CD4-positive, alpha-beta T cell (primary cell): ENCODE measurements around the gene PLEKHA8. TPM values are rescaled to one million over a fixed set of nuclear protein-coding genes. Genes with fewer than 3 reads are reported as not detected.
A peak's percentile ranks its signal among the peaks of the same experiment; 100 is the strongest.

Experiments used
- ATAC-seq: fragments of 200-7000 bp; cut with Tn5 transposase; one replicate; pipeline ENCODE4 v1.10.0; 2022; ENCODE audit warnings: mild to moderate bottlenecking; ENCODE audit not compliant: poor library complexity
- CTCF ChIA-PET: fragments of 350-600 bp; sonication (Branson Sonifier 250); formaldehyde crosslinking; loops from one replicate; lab custom pipeline; 2021; ENCODE audit warnings: antibody characterized with exemption, inconsistent platforms; lab: Charles Lee
- POLR2A ChIA-PET: fragments of 350-600 bp; sonication (Branson Sonifier 250); formaldehyde crosslinking; loops from one replicate; lab custom pipeline; 2021; ENCODE audit warnings: antibody characterized with exemption, inconsistent platforms; lab: Charles Lee
- DNase-seq, 14 experiments: peaks; one replicate each; pipeline ENCODE4 v3.0.0-alpha.2; 2013 to 2020; ENCODE audit warnings: mixed read lengths in 2 of 14
- H3K27ac ChIP-seq, 2 donors: one replicate each; pipeline versions ENCODE4 v1.5.1 to v1.7.0; 2013; ENCODE audit warnings: low read length in 2 of 2, low read depth in 1 of 2, mild to moderate bottlenecking in 1 of 2
- H3K27me3 ChIP-seq, 2 experiments: 1 replicate in 1 of 2; 2 replicates in 1 of 2; pipeline versions ENCODE4 v1.6.1 to v1.7.0; 2013; ENCODE audit warnings: low read length in 2 of 2, control low read depth in 1 of 2, mild to moderate bottlenecking in 1 of 2, moderate library complexity in 1 of 2; ENCODE audit not compliant: insufficient read depth in 2 of 2, control insufficient read depth in 1 of 2
- H3K36me3 ChIP-seq: one replicate; pipeline ENCODE4 v1.6.1; 2013; ENCODE audit warnings: low read length, control low read depth; ENCODE audit not compliant: insufficient read depth
- H3K4me1 ChIP-seq: one replicate; pipeline ENCODE4 v1.6.1; 2013; ENCODE audit warnings: low read length, control low read depth; ENCODE audit not compliant: insufficient read depth
- H3K4me3 ChIP-seq: one replicate; pipeline ENCODE4 v1.5.1; 2013; ENCODE audit warnings: mild to moderate bottlenecking, low read length, moderate library complexity
- H3K9me3 ChIP-seq, 2 experiments: 1 replicate in 1 of 2; 2 replicates in 1 of 2; pipeline versions ENCODE4 v1.6.1 to v1.7.0; 2013; ENCODE audit warnings: low read length in 2 of 2, mild to moderate bottlenecking in 2 of 2, control low read depth in 1 of 2, moderate library complexity in 1 of 2; ENCODE audit not compliant: control insufficient read depth in 1 of 2, insufficient read depth in 1 of 2
- H3K27ac Mint-ChIP-seq: one replicate; pipeline ENCODE4 v1.8.0; 2020; ENCODE audit warnings: mixed read lengths
- H3K27me3 Mint-ChIP-seq: one replicate; pipeline ENCODE4 v1.8.0; 2021; ENCODE audit warnings: mixed read lengths
- H3K36me3 Mint-ChIP-seq: one replicate; pipeline ENCODE4 v1.8.0; 2021; ENCODE audit warnings: low read depth, mixed read lengths
- H3K4me1 Mint-ChIP-seq: one replicate; pipeline ENCODE4 v1.8.0; 2021; ENCODE audit warnings: low read depth, mixed read lengths
- H3K4me3 Mint-ChIP-seq: one replicate; pipeline ENCODE4 v1.8.0; 2020; ENCODE audit warnings: mild to moderate bottlenecking, mixed read lengths
- H3K9me3 Mint-ChIP-seq: one replicate; pipeline ENCODE4 v1.8.0; 2020; ENCODE audit warnings: mixed read lengths
- intact Hi-C, 2 experiments: fragments of 100-400 bp; cut with DNase I in 1 of 2; cut with micrococcal nuclease in 1 of 2; formaldehyde crosslinking; loops; one replicate each; pipeline versions ENCODE4 v1.15.1 to v1.9.0; 2023 to 2025; cut with DNase I, micrococcal nuclease
- total RNA-seq, 174 experiments: library from RNA in 2 of 174; stranded (reverse) in 2 of 174; gene quantifications; one replicate each; pipeline ENCODE4 v1.2.3 and lab custom pipeline; 2021 to 2026
- TF ChIP-seq, protein P1 (sequence below): fragments of 200-600 bp; IDR thresholded peaks from one replicate; pipeline ENCODE4 v1.8.0; 2022; ENCODE audit warnings: antibody characterized with exemption, mild to moderate bottlenecking

The PLEKHA8 gene
- total RNA-seq, 2 experiments from 2014 or later: 7.0 to 7.4 TPM

DNA sequence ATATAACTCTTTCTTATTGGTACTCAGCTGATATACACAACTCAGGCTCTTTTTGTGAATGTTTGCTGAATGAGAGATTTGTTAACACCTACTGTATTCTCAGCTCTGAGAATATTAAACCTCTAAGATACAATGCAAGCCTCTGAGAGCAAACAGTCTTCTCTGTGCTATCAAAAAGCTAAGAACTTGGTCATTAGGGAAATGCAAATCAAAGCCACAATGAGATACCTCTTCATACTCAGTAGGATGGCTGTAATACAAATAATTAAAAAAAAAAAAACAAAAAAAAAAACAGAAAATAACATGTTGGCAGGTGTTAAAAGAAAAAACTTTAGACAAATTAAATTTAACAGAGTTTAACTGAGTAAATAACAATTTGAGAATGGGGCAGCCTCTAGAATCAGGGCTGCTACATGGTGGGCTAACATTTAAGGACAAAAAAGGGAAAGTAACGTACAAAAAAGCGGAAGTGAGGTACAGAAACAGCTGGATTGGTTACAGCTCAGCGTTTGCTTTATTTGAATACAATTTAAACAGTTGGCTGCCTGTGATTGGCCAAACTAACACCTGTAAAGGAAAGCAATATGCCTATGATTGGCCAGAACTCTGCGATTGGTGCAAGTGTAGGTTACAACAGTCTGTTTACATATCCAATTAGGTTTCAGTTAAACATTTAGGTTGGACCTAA lies 91.8 kb downstream of the PLEKHA8 start:
- peaks cover 2% of the 10 kb centered on the region for H3K4me1 Mint-ChIP-seq
- POLR2A ChIA-PET: interaction anchor here (0.6 kb wide), 1 partner anchor 42 kb away, joined by 3 read pairs; no protein-coding TSS in a partner anchor
- Histone ChIP-seq H3K4me1 (no peaks in the 10 kb centered on the region), H3K4me3 (no peak overlapping the region), H3K36me3 (no peaks in the 10 kb centered on the region), H3K27me3 (no peaks in the 10 kb centered on the region), H3K27ac (no peak overlapping the region), H3K9me3 (no peaks in the 10 kb centered on the region)
- intact Hi-C loops: no loop called here
- CTCF ChIA-PET: no interaction called here
- peaks cover under 1% of the 10 kb centered on the region for H3K36me3 Mint-ChIP-seq
- TF ChIP-seq, protein P1, sequence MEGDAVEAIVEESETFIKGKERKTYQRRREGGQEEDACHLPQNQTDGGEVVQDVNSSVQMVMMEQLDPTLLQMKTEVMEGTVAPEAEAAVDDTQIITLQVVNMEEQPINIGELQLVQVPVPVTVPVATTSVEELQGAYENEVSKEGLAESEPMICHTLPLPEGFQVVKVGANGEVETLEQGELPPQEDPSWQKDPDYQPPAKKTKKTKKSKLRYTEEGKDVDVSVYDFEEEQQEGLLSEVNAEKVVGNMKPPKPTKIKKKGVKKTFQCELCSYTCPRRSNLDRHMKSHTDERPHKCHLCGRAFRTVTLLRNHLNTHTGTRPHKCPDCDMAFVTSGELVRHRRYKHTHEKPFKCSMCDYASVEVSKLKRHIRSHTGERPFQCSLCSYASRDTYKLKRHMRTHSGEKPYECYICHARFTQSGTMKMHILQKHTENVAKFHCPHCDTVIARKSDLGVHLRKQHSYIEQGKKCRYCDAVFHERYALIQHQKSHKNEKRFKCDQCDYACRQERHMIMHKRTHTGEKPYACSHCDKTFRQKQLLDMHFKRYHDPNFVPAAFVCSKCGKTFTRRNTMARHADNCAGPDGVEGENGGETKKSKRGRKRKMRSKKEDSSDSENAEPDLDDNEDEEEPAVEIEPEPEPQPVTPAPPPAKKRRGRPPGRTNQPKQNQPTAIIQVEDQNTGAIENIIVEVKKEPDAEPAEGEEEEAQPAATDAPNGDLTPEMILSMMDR: no peak
- H3K9me3 Mint-ChIP-seq: no peaks in the 10 kb centered on the region
- H3K27ac Mint-ChIP-seq: no peak overlapping the region
- no peaks in the 10 kb centered on the region for H3K27me3 Mint-ChIP-seq
- DNase-seq: no peak
- H3K4me3 Mint-ChIP-seq: no peak overlapping the region
- ATAC-seq: no peak

GRCh38 chr7:30133736-30134610 lies 105.8 kb downstream of the PLEKHA8 start:
- Mint-ChIP-seq H3K9me3 (no peaks in the 10 kb centered on the region), H3K27ac (peak overlapping the region; percentile 89), H3K4me3 (peak overlapping the region; percentile 94), H3K36me3 (peaks cover 17% of the 10 kb centered on the region), H3K4me1 (peaks cover 20% of the 10 kb centered on the region), H3K27me3 (peaks cover 6% of the 10 kb centered on the region)
- Histone ChIP-seq H3K36me3 (no peaks in the 10 kb centered on the region), H3K27me3 (no peaks in the 10 kb centered on the region), H3K4me1 (peaks cover 20% of the 10 kb centered on the region), H3K4me3 (peak overlapping the region; percentile 52), H3K27ac (no peak overlapping the region), H3K9me3 (no peaks in the 10 kb centered on the region)
- DNase-seq (peak in 1 of 14 experiments; percentile 11), ATAC-seq (no peak)
- intact Hi-C loops: loop anchor here (2.0 to 10.0 kb wide), 5 partner anchors 103 to 368 kb away; partner anchors contain the start of genes FKBP14 (in 1 of the 2), GGCT (in 1 of the 2), PLEKHA8 (in 1 of the 2) and ZNRF2 (in 1 of the 2)
- ChIA-PET CTCF (interaction anchor here (1.1 kb wide), 1 partner anchor 12 kb away, joined by 4 read pairs; no protein-coding TSS in a partner anchor), POLR2A (interaction anchor here (0.8 to 2.7 kb wide), 11 partner anchors 10 to 460 kb away, joined by 3 to 13 read pairs (median 5); partner anchors contain the start of gene ZNRF2)
- TF ChIP-seq, protein P1: no peak

GRCh38 chr7:30134611-30135300 lies 106.5 kb downstream of the PLEKHA8 start, which contains the start of gene MTURN:
MTURN (plus strand) TSS chr7:30134986; CDS start chr7:30135137, 151 bp downstream.
- Mint-ChIP-seq H3K36me3 (peaks cover 17% of the 10 kb centered on the region), H3K4me3 (peak within 1 kb of the TSS; percentile 94), H3K27ac (peak within 1 kb of the TSS; percentile 89), H3K4me1 (peaks cover 20% of the 10 kb centered on the region), H3K27me3 (peaks cover 6% of the 10 kb centered on the region), H3K9me3 (no peaks in the 10 kb centered on the region)
- DNase-seq: peak; percentile 64 to 96 (median 83)
- ATAC-seq: peak; percentile 76
- Histone ChIP-seq H3K4me1 (peaks cover 20% of the 10 kb centered on the region), H3K4me3 (peak within 1 kb of the TSS; percentile 94), H3K27ac (no peak within 1 kb of the TSS), H3K9me3 (no peaks in the 10 kb centered on the region), H3K27me3 (no peaks in the 10 kb centered on the region), H3K36me3 (no peaks in the 10 kb centered on the region)
- POLR2A ChIA-PET: interaction anchor here (0.7 to 2.7 kb wide), 15 partner anchors 11 to 459 kb away, joined by 3 to 14 read pairs (median 5); partner anchors contain the start of genes FKBP14, NOD1 and ZNRF2
- intact Hi-C loops: loop anchor here (2.0 to 10.0 kb wide), 5 partner anchors 104 to 368 kb away; partner anchors contain the start of genes FKBP14 (in 1 of the 2), GGCT (in 1 of the 2), PLEKHA8 (in 1 of the 2) and ZNRF2 (in 1 of the 2)
- TF ChIP-seq, protein P1: no peak
- CTCF ChIA-PET: interaction anchor here (1.1 kb wide), 1 partner anchor 13 kb away, joined by 4 read pairs; no protein-coding TSS in a partner anchor
